Right cardiac atrium (tissue), 5 donors: Measurements from ENCODE around the gene ZNF728. TPM values are rescaled to one million over a fixed set of nuclear protein-coding genes. Genes with fewer than 3 reads are reported as not detected.
"Not testable (repeated sequence)": the region's sequence is repeated elsewhere in the genome, so short reads cannot be mapped to it uniquely, and the experiment has no call there.

Experiments used
- ATAC-seq, 2 donors: fragments of 200-7000 bp; cut with Tn5 transposase; one replicate each; pipeline versions ENCODE4 v1.8.0 to v1.9.1; 2020; ENCODE audit warnings: moderate library complexity in 2 of 2, mild to moderate bottlenecking in 1 of 2
- DNase-seq, 3 donors: peaks; one replicate each; pipeline ENCODE4 v3.0.0-alpha.2; 2020
- H3K27ac ChIP-seq: one replicate; pipeline ENCODE4 v1.5.1; 2013; ENCODE audit warnings: mild to moderate bottlenecking, low read length, control low read depth, moderate library complexity
- H3K27me3 ChIP-seq: one replicate; pipeline ENCODE4 v1.6.1; 2013; ENCODE audit not compliant: control insufficient read depth, insufficient read depth
- H3K4me1 ChIP-seq: one replicate; pipeline ENCODE4 v1.6.1; 2013; ENCODE audit warnings: low read length; ENCODE audit not compliant: control insufficient read depth, insufficient read depth
- H3K4me3 ChIP-seq: one replicate; pipeline ENCODE4 v1.5.1; 2013; ENCODE audit warnings: low read length, control low read depth
- H3K9me3 ChIP-seq: one replicate; pipeline ENCODE4 v1.6.1; 2013; ENCODE audit warnings: low read length; ENCODE audit not compliant: control insufficient read depth
- WGBS: extraction: QIAGEN DNeasy Blood & Tissue Kit; methylation state at CpG from one replicate; pipeline ENCODE4 v1.1.7; 2013; 5-methylcytosine and 5-hydroxymethylcytosine counted together
- intact Hi-C, 4 donors: fragments of 100-400 bp; cut with DNase I; formaldehyde crosslinking; loops; one replicate each; pipeline versions ENCODE4 v1.11.0 to v1.14.0; 2022 to 2023
- polyA plus RNA-seq: library from polyadenylated mRNA; stranded (reverse); fragments of 200-250 nt; gene quantifications from one replicate; pipeline ENCODE4 v1.2.3, GENCODE V29; 2013
- total RNA-seq, 4 donors: library from RNA; stranded (reverse); fragmentation: NEBNext Ultra II Directional; extraction: Animal tissue kit (Norgen Biotek cat#: 25700); gene quantifications; one replicate each; pipeline ENCODE4 v1.2.1, GENCODE V29; 2021
- donor health status: healthy with polysubstance abuse.
- donor health status: DM: no; HTN: yes; CAD: no.
- donor health status: DM: no; HTN: no; CAD: no.
- donor health status: DM: no; HTN: yes; CAD: no; lungs with severe emphysema.
- donor health status: DM: yes; HTN: yes; CAD: no.

Gene ZNF728
- total and polyA plus RNA-seq, 5 donors: 1.2 to 6.9 (median 4.7) TPM

DNA sequence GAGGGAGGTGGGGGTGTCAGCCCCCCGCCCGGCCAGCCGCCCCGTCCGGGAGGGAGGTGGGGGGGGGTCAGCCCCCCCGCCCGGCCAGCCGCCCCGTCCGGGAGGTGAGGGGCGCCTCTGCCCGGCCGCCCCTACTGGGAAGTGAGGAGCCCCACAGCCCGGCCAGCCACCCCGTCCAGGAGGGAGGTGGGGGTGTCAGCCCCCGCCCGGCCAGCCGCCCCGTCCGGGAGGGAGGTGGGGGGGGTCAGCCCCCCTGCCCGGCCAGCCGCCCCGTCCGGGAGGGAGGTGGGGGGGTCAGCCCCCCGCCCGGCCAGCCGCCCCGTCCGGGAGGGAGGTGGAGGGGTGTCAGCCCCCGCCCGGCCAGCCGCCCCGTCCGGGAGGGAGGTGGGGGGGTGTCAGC lies 75.4 kb downstream of the ZNF728 start:
- H3K4me3 ChIP-seq, H3K4me1 ChIP-seq, H3K27ac ChIP-seq, H3K9me3 ChIP-seq, intact Hi-C loops, H3K27me3 ChIP-seq, ATAC-seq: not testable (repeated sequence)
- peak in 1 of 3 donors; percentile 62 for DNase-seq
- 94% methylated on average over 24 of the region's 34 CpGs for WGBS

DNA sequence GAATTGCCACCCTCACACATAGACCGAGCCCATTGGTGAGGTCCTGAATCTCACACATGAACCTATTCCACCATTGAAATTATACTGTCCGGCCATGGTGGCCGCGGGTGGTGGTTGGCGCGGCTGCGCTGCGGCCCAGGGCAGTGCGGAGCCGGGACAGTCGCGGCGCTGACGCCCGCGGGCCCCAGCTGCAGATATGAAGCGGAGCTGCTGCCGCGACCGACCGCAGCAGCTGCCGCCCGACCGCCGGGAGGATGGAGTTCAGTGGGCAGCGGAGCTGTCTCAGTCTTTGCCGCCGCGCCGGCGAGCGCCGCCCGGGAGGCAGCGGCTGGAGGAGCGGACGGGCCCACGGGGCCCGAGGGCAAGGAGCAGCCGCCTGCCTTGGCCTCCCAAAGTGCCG lies 77.8 kb downstream of the ZNF728 start:
- H3K27ac ChIP-seq, ATAC-seq, H3K27me3 ChIP-seq, intact Hi-C loops, H3K4me3 ChIP-seq, H3K4me1 ChIP-seq, DNase-seq, H3K9me3 ChIP-seq: not testable (repeated sequence)
- 98% methylated on average over 41 of the region's 41 CpGs for WGBS

Other genes starting within 250 kb of the ZNF728 start
- gene ZNF99, start 219.0 kb downstream of the ZNF728 start, total RNA-seq: under 1 TPM; 0.11 to 0.31 (median 0.19) TPM
- gene ZNF99, start 219.0 kb downstream of the ZNF728 start, polyA plus RNA-seq: 0.07 TPM
- not detected for gene ZNF723, start 170.9 kb downstream of the ZNF728 start, total RNA-seq
- not detected for gene ZNF723, start 170.9 kb downstream of the ZNF728 start, polyA plus RNA-seq
- gene ZNF730, start 113.8 kb upstream of the ZNF728 start, total RNA-seq: under 1 TPM in 3 of 4 donors, not detected in 1; 0.39 to 0.54 (median 0.43) TPM
- gene ZNF730, start 113.8 kb upstream of the ZNF728 start, polyA plus RNA-seq: 0.18 TPM
- 1 to 10 TPM in 2 of 4 donors, under 1 TPM in 2; 0.89 to 2.8 (median 1.3) TPM for gene ZNF724, start 247.2 kb upstream of the ZNF728 start, total RNA-seq
- gene ZNF724, start 247.2 kb upstream of the ZNF728 start, polyA plus RNA-seq: 0.34 TPM